Lung microvascular endothelial cell (primary cell): ENCODE data around the gene FANCL. TPM values are rescaled to one million over a fixed set of nuclear protein-coding genes. Genes with fewer than 3 reads are reported as not detected.
"Not testable (repeated sequence)": the region's sequence is repeated elsewhere in the genome, so short reads cannot be mapped to it uniquely, and the experiment has no call there.

Source experiments
- DNase-seq, 2 donors: peaks; one replicate each; pipeline versions ENCODE4 v3.0.0 to v3.0.0-alpha.2; 2010; ENCODE audit warnings: low read depth in 2 of 2
- total RNA-seq: library from RNA; depleted of rRNA; stranded (reverse); fragments of >200 nt; gene quantifications from 2 replicates; pipeline ENCODE4 v1.2.1, GENCODE V29; 2014

The FANCL gene
- total RNA-seq, 1 donor from 2014 or later: 10.1 TPM

DNA sequence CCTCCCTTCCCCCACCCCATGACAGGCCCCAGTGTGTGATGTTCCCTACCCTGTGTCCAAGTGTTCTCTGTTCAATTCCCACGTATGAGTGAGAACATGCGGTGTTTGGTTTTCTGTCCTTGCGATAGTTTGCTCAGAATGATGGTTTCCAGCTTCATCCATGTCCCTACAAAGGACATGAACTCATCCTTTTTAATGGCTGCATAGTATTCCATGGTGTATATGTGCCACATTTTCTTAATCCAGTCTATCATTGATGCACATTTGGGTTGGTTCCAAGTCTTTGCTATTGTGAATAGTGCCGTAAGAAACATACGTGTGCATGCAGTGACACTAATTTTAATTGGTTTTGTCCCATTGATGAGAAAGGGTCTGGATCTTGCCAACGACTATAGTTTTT is 95.4 kb downstream of the FANCL start:
- not testable (repeated sequence) for DNase-seq

DNA sequence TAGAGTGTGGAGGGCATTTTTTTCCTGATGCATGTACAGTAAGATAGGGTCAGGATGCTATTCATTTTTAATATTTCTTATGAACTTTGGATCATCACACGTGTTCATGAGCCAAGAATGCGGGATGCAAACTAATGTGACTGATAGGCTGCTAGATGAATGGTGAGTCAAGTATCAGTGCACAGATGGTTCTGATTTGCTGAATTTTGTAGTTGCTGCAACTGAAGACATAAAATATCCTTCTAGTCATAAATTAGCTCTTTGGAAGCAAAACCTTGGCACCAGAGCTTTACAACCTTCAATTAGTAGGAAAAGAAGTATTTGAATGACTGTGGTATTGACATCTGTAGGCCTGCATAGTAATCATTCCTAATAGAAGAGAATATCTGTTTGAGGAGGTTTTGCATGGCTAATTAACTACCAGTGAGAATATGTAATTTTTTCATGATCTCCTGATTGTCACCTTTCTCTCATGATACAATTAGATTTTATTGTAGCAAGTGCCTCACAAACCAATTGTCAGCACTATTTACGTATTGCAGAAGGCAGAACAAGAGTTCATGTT is 100.5 kb downstream of the FANCL start:
- DNase-seq: no peak

GRCh38 chr2:58138396-58139030 is 102.6 kb downstream of the FANCL start:
- DNase-seq: peak in 1 of 2 donors; percentile 6

GRCh38 chr2:58137856-58138255 is 103.3 kb downstream of the FANCL start:
- peak; percentile 84 to 90 for DNase-seq

DNA sequence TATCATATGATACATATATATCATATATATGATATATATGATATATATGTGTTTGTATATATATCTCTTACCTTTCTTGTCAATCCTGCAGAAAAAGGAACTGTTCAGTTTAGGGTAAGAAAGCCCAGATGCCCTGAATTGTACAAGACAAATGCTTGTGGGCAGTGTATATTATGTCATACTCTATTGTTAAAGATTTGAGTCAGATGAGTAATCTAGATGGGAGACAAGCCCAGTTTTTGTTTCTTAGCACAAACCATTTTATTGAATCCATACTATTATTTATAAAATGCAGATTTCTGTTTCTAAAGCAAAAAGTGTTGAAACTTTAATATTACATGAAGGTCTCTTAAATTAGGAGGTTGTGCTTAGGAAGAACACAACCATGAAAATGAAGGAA is 103.9 kb downstream of the FANCL start:
- DNase-seq: peak; percentile 32 to 86

DNA sequence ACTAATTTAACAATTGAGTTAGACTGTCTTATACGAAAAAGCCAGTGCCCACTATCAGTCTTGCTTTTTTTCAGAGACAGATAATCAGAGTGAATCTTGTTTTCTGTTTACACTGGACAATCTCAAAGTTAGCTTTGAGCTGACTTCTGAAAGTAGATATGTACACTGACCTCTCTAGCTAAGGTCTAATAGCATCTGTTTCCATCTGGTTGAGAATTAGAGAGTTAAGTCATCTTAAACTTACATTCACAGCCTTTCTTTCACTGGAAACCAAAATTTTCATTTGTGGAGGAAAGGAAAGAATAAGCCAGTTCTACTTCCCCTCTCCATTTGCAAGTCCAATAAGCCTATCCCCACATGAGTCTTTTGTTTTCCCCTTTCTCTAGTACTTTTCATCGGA is 105.3 kb downstream of the FANCL start:
- peak in 1 of 2 donors; percentile 52 for DNase-seq

- DNase-seq: peak in 1 of 2 donors; percentile 21
These were observed 107.7 kb downstream of the FANCL start for GRCh38 chr2:58133395-58133794.

GRCh38 chr2:58131191-58132011 is 109.7 kb downstream of the FANCL start:
- DNase-seq: peak in 1 of 2 donors; percentile 51

GRCh38 chr2:58130238-58130637 is 110.9 kb downstream of the FANCL start:
- DNase-seq: no peak

GRCh38 chr2:58127111-58127510 is 114.0 kb downstream of the FANCL start:
- DNase-seq: no peak

DNA sequence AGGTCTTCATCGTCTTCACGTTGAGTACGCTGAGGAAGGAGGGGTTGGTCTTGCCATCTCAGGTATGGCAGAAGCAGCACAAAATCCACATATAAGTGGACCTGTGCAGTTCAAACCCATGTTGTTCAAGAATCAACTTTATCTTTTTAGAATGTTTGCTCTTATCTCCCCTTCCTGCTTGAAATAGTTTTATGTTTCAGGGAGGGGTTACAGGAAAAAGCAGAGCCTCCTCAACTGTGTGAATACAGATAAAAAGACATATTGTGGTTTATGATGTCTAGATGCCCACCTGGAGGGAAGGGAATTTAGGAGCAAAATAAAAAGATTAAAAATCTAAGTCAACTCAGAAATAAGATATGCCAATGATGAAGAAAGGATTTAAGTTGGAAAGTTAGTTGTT is 118.6 kb downstream of the FANCL start:
- no peak for DNase-seq

DNA sequence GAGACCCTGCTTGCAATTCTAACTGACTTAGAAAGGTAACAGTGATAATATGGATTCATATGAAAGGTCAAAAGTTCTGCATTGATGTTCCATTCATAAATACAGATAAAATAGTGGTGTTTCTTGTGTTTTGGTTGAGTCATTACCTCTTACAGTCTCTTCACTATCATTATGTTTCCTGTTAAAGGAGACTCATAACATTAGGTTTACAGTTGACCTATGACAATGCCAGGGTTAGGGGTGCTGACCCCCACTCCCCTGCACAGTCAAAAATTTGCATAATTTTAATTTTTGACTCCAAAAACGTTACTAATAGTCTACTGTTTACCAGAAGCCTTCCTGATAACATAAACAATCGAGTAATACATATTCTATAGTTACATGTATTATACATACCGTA is 119.1 kb downstream of the FANCL start:
- no peak for DNase-seq

GRCh38 chr2:58120626-58121229 is 120.4 kb downstream of the FANCL start:
- DNase-seq: no peak

DNA sequence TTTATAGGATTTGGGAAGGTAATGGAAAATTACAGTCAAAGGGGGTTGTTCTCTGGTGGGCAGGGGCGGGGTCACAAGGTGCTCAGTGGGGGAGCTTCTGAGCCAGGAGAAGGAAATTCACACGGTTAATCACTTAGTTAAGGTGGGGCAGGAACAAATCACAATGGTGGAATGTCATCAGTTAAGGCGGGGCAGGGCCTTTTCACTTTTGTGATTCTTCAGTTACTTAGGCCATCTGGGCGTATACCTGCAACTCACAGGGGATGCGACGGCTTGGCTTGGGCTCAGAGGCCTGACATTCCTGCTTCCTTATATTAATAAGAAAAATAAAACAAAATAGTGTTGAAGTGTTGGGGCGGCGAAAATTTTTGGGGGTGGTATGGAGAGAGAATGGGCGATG is 127.6 kb downstream of the FANCL start:
- DNase-seq: not testable (repeated sequence)

GRCh38 chr2:58110765-58111164 is 130.4 kb downstream of the FANCL start:
- DNase-seq: no peak

- DNase-seq: no peak
These were observed 131.6 kb downstream of the FANCL start for GRCh38 chr2:58109481-58109880.

Other genes starting within 250 kb of the FANCL start
- 17.7 and 20.9 TPM in 2 replicates for gene VRK2, start 194.5 kb downstream of the FANCL start, total RNA-seq